Spleen (tissue), 7 donors: ENCODE data around the gene PERM1.

Experiments used
- POLR2A ChIP-seq, 3 donors: fragments of 450-650 bp; IDR thresholded peaks; one replicate each; pipeline ENCODE4 v1.5.1; 2017; ENCODE audit warnings: antibody characterized with exemption in 3 of 3, mild to moderate bottlenecking in 1 of 3
- POLR2AphosphoS5 ChIP-seq, 3 donors: sonication (generic); formaldehyde crosslinking; IDR thresholded peaks; one replicate each; pipeline ENCODE4 v1.5.1; 2017; ENCODE audit warnings: antibody characterized with exemption in 3 of 3
- TF ChIP-seq, protein P1 (sequence below), 11 experiments: fragments of 200-600 bp in 7 of 11; fragments of 450-650 bp in 4 of 11; sonication (generic) in 4 of 11; IDR thresholded peaks in 8 of 11; conservative IDR thresholded peaks in 3 of 11; 1 replicate in 7 of 11; 2 replicates in 4 of 11; pipeline versions ENCODE4 v1.4.0 to v1.8.0; 2016 to 2021; ENCODE audit warnings: antibody characterized with exemption in 11 of 11, inconsistent platforms in 4 of 11, mild to moderate bottlenecking in 1 of 11
- donor health status: DM: no; HTN: no; CAD: no; lungs with moderate emphysema.
- donor health status: DM: no; HTN: no; CAD: no.
- donor health status: DM: no; HTN: no; CAD: no.

- TF ChIP-seq, protein P1, sequence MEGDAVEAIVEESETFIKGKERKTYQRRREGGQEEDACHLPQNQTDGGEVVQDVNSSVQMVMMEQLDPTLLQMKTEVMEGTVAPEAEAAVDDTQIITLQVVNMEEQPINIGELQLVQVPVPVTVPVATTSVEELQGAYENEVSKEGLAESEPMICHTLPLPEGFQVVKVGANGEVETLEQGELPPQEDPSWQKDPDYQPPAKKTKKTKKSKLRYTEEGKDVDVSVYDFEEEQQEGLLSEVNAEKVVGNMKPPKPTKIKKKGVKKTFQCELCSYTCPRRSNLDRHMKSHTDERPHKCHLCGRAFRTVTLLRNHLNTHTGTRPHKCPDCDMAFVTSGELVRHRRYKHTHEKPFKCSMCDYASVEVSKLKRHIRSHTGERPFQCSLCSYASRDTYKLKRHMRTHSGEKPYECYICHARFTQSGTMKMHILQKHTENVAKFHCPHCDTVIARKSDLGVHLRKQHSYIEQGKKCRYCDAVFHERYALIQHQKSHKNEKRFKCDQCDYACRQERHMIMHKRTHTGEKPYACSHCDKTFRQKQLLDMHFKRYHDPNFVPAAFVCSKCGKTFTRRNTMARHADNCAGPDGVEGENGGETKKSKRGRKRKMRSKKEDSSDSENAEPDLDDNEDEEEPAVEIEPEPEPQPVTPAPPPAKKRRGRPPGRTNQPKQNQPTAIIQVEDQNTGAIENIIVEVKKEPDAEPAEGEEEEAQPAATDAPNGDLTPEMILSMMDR (IDR thresholded peaks at IDR 0.05 in 8 of 11, conservative IDR thresholded peaks at IDR 0.05 in 3 of 11): no peak
- TF ChIP-seq POLR2AphosphoS5 (IDR thresholded peaks at IDR 0.05) (no peak), POLR2A (IDR thresholded peaks at IDR 0.05) (no peak)
These were observed 8.2 kb downstream of the PERM1 start for GRCh38 chr1:973459-974292.
